DMS 273 treated with DMSO at 0.1 percent for 48 hours (cell line): ENCODE data around the gene GRIK2.
"Not testable (repeated sequence)": the region's sequence is repeated elsewhere in the genome, so short reads cannot be mapped to it uniquely, and the experiment has no call there.

ENCODE experiments used
- DNase-seq: peaks from one replicate; lab custom pipeline; 2025; lab: John Stamatoyannopoulos, UW

GRIK2 gene

GRCh38 chr6:101393251-101393828 lies at the start of gene GRIK2:
Gene GRIK2 (plus strand): TSS chr6:101393708.
- peak; percentile 44 for DNase-seq

- DNase-seq: no peak
Observed at GRCh38 chr6:101344885-101345284, 48.6 kb upstream of the GRIK2 start.

- DNase-seq: no peak
Observed at GRCh38 chr6:101348816-101349215, 44.7 kb upstream of the GRIK2 start.

GRCh38 chr6:101350631-101351030 lies 42.9 kb upstream of the GRIK2 start:
- not testable (repeated sequence) for DNase-seq

GRCh38 chr6:101351173-101351572 lies 42.3 kb upstream of the GRIK2 start:
- no peak for DNase-seq

- DNase-seq: no peak
Observed at GRCh38 chr6:101352316-101352715, 41.2 kb upstream of the GRIK2 start.

GRCh38 chr6:101365181-101365580 lies 28.3 kb upstream of the GRIK2 start:
- no peak for DNase-seq

GRCh38 chr6:101379926-101380325 lies 13.6 kb upstream of the GRIK2 start:
- DNase-seq: no peak

- no peak for DNase-seq
Observed at GRCh38 chr6:101380897-101381630, 12.4 kb upstream of the GRIK2 start.

- not testable (repeated sequence) for DNase-seq
Observed at GRCh38 chr6:101383747-101384146, 9.8 kb upstream of the GRIK2 start.

GRCh38 chr6:101386982-101387381 lies 6.5 kb upstream of the GRIK2 start:
- DNase-seq: no peak

- no peak for DNase-seq
Observed at GRCh38 chr6:101391772-101392585, 1.5 kb upstream of the GRIK2 start.

- DNase-seq: no peak
Observed at GRCh38 chr6:101392586-101393230, 800 bp upstream of the GRIK2 start.

GRCh38 chr6:101393829-101394251 lies 332 bp downstream of the GRIK2 start:
- DNase-seq: peak; percentile 53

- DNase-seq: no peak
Observed at GRCh38 chr6:101394936-101395335, 1.4 kb downstream of the GRIK2 start.

- DNase-seq: peak; percentile 26
Observed at GRCh38 chr6:101395345-101395744, 1.8 kb downstream of the GRIK2 start.

GRCh38 chr6:101396548-101397173 lies 3.2 kb downstream of the GRIK2 start:
- peak; percentile 5 for DNase-seq

- peak; percentile 23 for DNase-seq
Observed at GRCh38 chr6:101397199-101397598, 3.7 kb downstream of the GRIK2 start.

- no peak for DNase-seq
Observed at GRCh38 chr6:101398716-101399615, 5.5 kb downstream of the GRIK2 start.

GRCh38 chr6:101399616-101400162 lies 6.2 kb downstream of the GRIK2 start:
- DNase-seq: no peak
